Ishikawa (cell line): ENCODE measurements around the gene GAS2L3.

Experiments used
- CEBPB ChIP-seq: IDR thresholded peaks from 2 replicates; pipeline ENCODE4 v1.6.1; 2012
- CREB1 ChIP-seq: IDR thresholded peaks from 2 replicates; pipeline ENCODE4 v1.6.1; 2012; ENCODE audit warnings: low read depth
- EGR1 ChIP-seq: IDR thresholded peaks from 2 replicates; pipeline ENCODE4 v1.6.1; 2012
- EP300 ChIP-seq: IDR thresholded peaks from 2 replicates; pipeline ENCODE4 v1.6.1; 2012; ENCODE audit warnings: borderline replicate concordance
- FOXM1 ChIP-seq: IDR thresholded peaks from 2 replicates; pipeline ENCODE4 v1.6.1; 2012; ENCODE audit warnings: low read depth, borderline replicate concordance
- MAX ChIP-seq: IDR thresholded peaks from 2 replicates; pipeline ENCODE4 v1.6.1; 2012
- NFIC ChIP-seq: IDR thresholded peaks from 2 replicates; pipeline ENCODE4 v1.6.1; 2012
- RAD21 ChIP-seq: IDR thresholded peaks from 2 replicates; pipeline ENCODE4 v1.6.1; 2012; ENCODE audit warnings: low read depth
- REST ChIP-seq: IDR thresholded peaks from 2 replicates; pipeline ENCODE4 v1.6.1; 2012; ENCODE audit warnings: low read depth, mild to moderate bottlenecking
- TAF1 ChIP-seq: IDR thresholded peaks from 2 replicates; pipeline ENCODE4 v1.6.1; 2012; ENCODE audit warnings: low read depth, mild to moderate bottlenecking
- TCF12 ChIP-seq: IDR thresholded peaks from 2 replicates; pipeline ENCODE4 v1.6.1; 2012; ENCODE audit warnings: low read depth
- TEAD4 ChIP-seq: IDR thresholded peaks from 2 replicates; pipeline ENCODE4 v1.6.1; 2012
- USF1 ChIP-seq: IDR thresholded peaks from 2 replicates; pipeline ENCODE4 v1.6.1; 2012
- YY1 ChIP-seq: IDR thresholded peaks from 2 replicates; pipeline ENCODE4 v1.6.1; 2012; ENCODE audit warnings: low read depth
- ZBTB7A ChIP-seq: IDR thresholded peaks from 2 replicates; pipeline ENCODE4 v1.6.1; 2012; ENCODE audit warnings: low read depth

GAS2L3 gene

GRCh38 chr12:100601626-100602025 lies 28.1 kb downstream of the GAS2L3 start:
- TF ChIP-seq EP300 (no peak), YY1 (no peak), NFIC (no peak), CEBPB (no peak), TCF12 (no peak), USF1 (no peak)

GRCh38 chr12:100608776-100609175 lies 35.3 kb downstream of the GAS2L3 start:
- TF ChIP-seq TAF1 (no peak), TEAD4 (no peak), MAX (no peak), EGR1 (no peak), RAD21 (no peak), CREB1 (no peak), YY1 (no peak), ZBTB7A (no peak), TCF12 (no peak), REST (no peak), USF1 (no peak), NFIC (no peak), FOXM1 (no peak), EP300 (no peak), CEBPB (no peak)

- no peak for TF ChIP-seq FOXM1
These were observed 37.4 kb downstream of the GAS2L3 start for GRCh38 chr12:100610666-100611430.

- TF ChIP-seq TEAD4 (no peak), EP300 (no peak), REST (no peak), TCF12 (no peak), USF1 (no peak), RAD21 (no peak), NFIC (no peak), ZBTB7A (no peak), EGR1 (no peak), FOXM1 (no peak), TAF1 (no peak), YY1 (no peak), CREB1 (no peak), CEBPB (no peak), MAX (no peak)
These were observed 39.1 kb downstream of the GAS2L3 start for GRCh38 chr12:100612606-100613005.

- TF ChIP-seq REST (no peak), CEBPB (no peak), EP300 (no peak)
These were observed 51.1 kb downstream of the GAS2L3 start for GRCh38 chr12:100624571-100624970.
